HG03460 (cell line): Measurements from ENCODE around the gene DCAKD.

Experiments
- ATAC-seq: cut with Tn5 transposase; IDR thresholded peaks from one replicate; pipeline ENCODE4 v1.9.1; 2021; ENCODE audit not compliant: unreplicated experiment

Gene DCAKD

GRCh38 chr17:45031231-45032173 lies 19.9 kb downstream of the DCAKD start:
- no peak for ATAC-seq

GRCh38 chr17:45030733-45031132 lies 20.7 kb downstream of the DCAKD start:
- no peak for ATAC-seq

- ATAC-seq: no peak
Measured at GRCh38 chr17:45029758-45030423, 21.5 kb downstream of the DCAKD start.

- ATAC-seq: no peak
Measured at GRCh38 chr17:45029096-45029495, 22.3 kb downstream of the DCAKD start.

GRCh38 chr17:45022655-45023339 lies 28.6 kb downstream of the DCAKD start:
- ATAC-seq: no peak

- no peak for ATAC-seq
Measured at GRCh38 chr17:45022288-45022648, 29.2 kb downstream of the DCAKD start.

GRCh38 chr17:45021607-45022287 lies 29.7 kb downstream of the DCAKD start:
- no peak for ATAC-seq

- ATAC-seq: no peak
Measured at GRCh38 chr17:45020354-45021138, 30.9 kb downstream of the DCAKD start.

- ATAC-seq: no peak
Measured at GRCh38 chr17:45018848-45019711, 32.4 kb downstream of the DCAKD start.

GRCh38 chr17:45018514-45018847 lies 33.0 kb downstream of the DCAKD start:
- no peak for ATAC-seq

GRCh38 chr17:45016823-45017222 lies 34.6 kb downstream of the DCAKD start:
- no peak for ATAC-seq

GRCh38 chr17:45016237-45016636 lies 35.2 kb downstream of the DCAKD start:
- no peak for ATAC-seq

GRCh38 chr17:45013021-45013997 lies 38.1 kb downstream of the DCAKD start:
- no peak for ATAC-seq

- no peak for ATAC-seq
Measured at GRCh38 chr17:45011767-45012166, 39.7 kb downstream of the DCAKD start.

GRCh38 chr17:45009676-45010467 lies 41.6 kb downstream of the DCAKD start:
- no peak for ATAC-seq

GRCh38 chr17:45008216-45008615 lies 43.2 kb downstream of the DCAKD start:
- ATAC-seq: no peak

GRCh38 chr17:45006927-45007461 lies 44.4 kb downstream of the DCAKD start:
- no peak for ATAC-seq
